OCI-LY1 (cell line): ENCODE results near the gene SCN1B.

Source experiments
- H2AFZ ChIP-seq: fragments of 200-600 bp; sonication (generic), shearing (Covaris generic); 2 replicates; pipeline ENCODE4 v1.6.0; 2014; ENCODE audit warnings: antibody characterized with exemption, mild to moderate bottlenecking, low read length
- H3F3A ChIP-seq: fragments of 200-600 bp; sonication (generic), shearing (Covaris generic); 2 replicates; pipeline ENCODE4 v1.6.0; 2014; ENCODE audit warnings: mild to moderate bottlenecking, antibody characterized with exemption, low read length, moderate library complexity; ENCODE audit not compliant: insufficient read depth
- H3K27ac ChIP-seq: fragments of 200-600 bp; sonication (generic); 2 replicates; pipeline ENCODE4 v1.5.1; 2014; ENCODE audit warnings: low read length, mixed run types, mild to moderate bottlenecking, low read depth; ENCODE audit not compliant: poor library complexity, severe bottlenecking
- H3K27me3 ChIP-seq: fragments of 200-600 bp; sonication (generic); 2 replicates; pipeline ENCODE4 v1.6.0; 2014; ENCODE audit warnings: antibody characterized with exemption, mild to moderate bottlenecking, low read length, moderate library complexity; ENCODE audit not compliant: insufficient read depth
- H3K36me3 ChIP-seq: fragments of 200-600 bp; sonication (generic); 2 replicates; pipeline ENCODE4 v1.6.1; 2014; ENCODE audit warnings: mild to moderate bottlenecking, antibody characterized with exemption, low read length, moderate library complexity, mixed read lengths; ENCODE audit not compliant: insufficient read depth
- H3K4me1 ChIP-seq: fragments of 200-600 bp; sonication (generic); 2 replicates; pipeline ENCODE4 v1.5.1; 2014; ENCODE audit warnings: mild to moderate bottlenecking, low read length, moderate library complexity; ENCODE audit not compliant: insufficient read depth, severe bottlenecking
- H3K4me2 ChIP-seq: fragments of 200-600 bp; sonication (generic), shearing (Covaris generic); 2 replicates; pipeline ENCODE4 v1.6.1; 2014; ENCODE audit warnings: low read length
- H3K4me3 ChIP-seq: fragments of 200-600 bp; sonication (generic); 2 replicates; pipeline ENCODE4 v1.5.1; 2014; ENCODE audit warnings: low read length, low read depth, mild to moderate bottlenecking, mixed read lengths; ENCODE audit not compliant: poor library complexity, severe bottlenecking
- H3K79me2 ChIP-seq: fragments of 200-600 bp; shearing (Covaris generic); 2 replicates; pipeline ENCODE4 v1.6.1; 2016; ENCODE audit warnings: mixed run types, low read length, mixed read lengths; ENCODE audit not compliant: insufficient read depth
- H3K9ac ChIP-seq: fragments of 200-600 bp; sonication (generic), shearing (Covaris generic); 2 replicates; pipeline ENCODE4 v1.6.1; 2014; ENCODE audit warnings: mild to moderate bottlenecking, low read length, mixed read lengths
- H3K9me2 ChIP-seq: fragments of 200-600 bp; sonication (generic), shearing (Covaris generic); 2 replicates; pipeline ENCODE4 v1.6.1; 2014; ENCODE audit warnings: low read depth, mild to moderate bottlenecking, low read length, mixed read lengths
- H3K9me3 ChIP-seq: fragments of 200-600 bp; shearing (Covaris generic); 2 replicates; pipeline ENCODE4 v1.6.1; 2014; ENCODE audit warnings: low read length, mixed read lengths
- H4K20me1 ChIP-seq: fragments of 200-600 bp; sonication (generic), shearing (Covaris generic); 2 replicates; pipeline ENCODE4 v1.6.0; 2016; ENCODE audit warnings: mild to moderate bottlenecking, low read length; ENCODE audit not compliant: insufficient read depth
- EZH2 ChIP-seq: fragments of 200-600 bp; sonication (generic), shearing (Covaris generic); IDR thresholded peaks from 2 replicates; pipeline ENCODE4 v1.8.0; 2017; ENCODE audit warnings: borderline replicate concordance, mixed run types, mild to moderate bottlenecking, antibody characterized with exemption, low read length, moderate library complexity, mixed read lengths
- TF ChIP-seq, protein P1 (sequence below): fragments of 200-600 bp; sonication (generic), shearing (Covaris generic); IDR thresholded peaks from 2 replicates; pipeline ENCODE4 v1.5.1; 2017; ENCODE audit warnings: mild to moderate bottlenecking, antibody characterized with exemption, low read length, moderate library complexity, mixed read lengths

The SCN1B gene

GRCh38 chr19:35085947-35086346 lies 55.7 kb downstream of the SCN1B start:
- Histone ChIP-seq H3K79me2 (no peaks in the 10 kb centered on the region), H3K27me3 (no peaks in the 10 kb centered on the region), H4K20me1 (no peaks in the 10 kb centered on the region), H3F3A (no peaks in the 10 kb centered on the region), H3K4me1 (peaks cover 31% of the 10 kb centered on the region), H3K27ac (peak overlapping the region; percentile 81), H3K36me3 (no peaks in the 10 kb centered on the region), H3K9me3 (no peaks in the 10 kb centered on the region), H3K9me2 (no peaks in the 10 kb centered on the region), H3K4me3 (no peak overlapping the region), H2AFZ (no peak overlapping the region), H3K4me2 (peak overlapping the region; percentile 20), H3K9ac (peak overlapping the region; percentile 30; the same call in 1 of the 2 replicates)
- no peak for TF ChIP-seq EZH2
- TF ChIP-seq, protein P1, sequence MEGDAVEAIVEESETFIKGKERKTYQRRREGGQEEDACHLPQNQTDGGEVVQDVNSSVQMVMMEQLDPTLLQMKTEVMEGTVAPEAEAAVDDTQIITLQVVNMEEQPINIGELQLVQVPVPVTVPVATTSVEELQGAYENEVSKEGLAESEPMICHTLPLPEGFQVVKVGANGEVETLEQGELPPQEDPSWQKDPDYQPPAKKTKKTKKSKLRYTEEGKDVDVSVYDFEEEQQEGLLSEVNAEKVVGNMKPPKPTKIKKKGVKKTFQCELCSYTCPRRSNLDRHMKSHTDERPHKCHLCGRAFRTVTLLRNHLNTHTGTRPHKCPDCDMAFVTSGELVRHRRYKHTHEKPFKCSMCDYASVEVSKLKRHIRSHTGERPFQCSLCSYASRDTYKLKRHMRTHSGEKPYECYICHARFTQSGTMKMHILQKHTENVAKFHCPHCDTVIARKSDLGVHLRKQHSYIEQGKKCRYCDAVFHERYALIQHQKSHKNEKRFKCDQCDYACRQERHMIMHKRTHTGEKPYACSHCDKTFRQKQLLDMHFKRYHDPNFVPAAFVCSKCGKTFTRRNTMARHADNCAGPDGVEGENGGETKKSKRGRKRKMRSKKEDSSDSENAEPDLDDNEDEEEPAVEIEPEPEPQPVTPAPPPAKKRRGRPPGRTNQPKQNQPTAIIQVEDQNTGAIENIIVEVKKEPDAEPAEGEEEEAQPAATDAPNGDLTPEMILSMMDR: no peak

DNA sequence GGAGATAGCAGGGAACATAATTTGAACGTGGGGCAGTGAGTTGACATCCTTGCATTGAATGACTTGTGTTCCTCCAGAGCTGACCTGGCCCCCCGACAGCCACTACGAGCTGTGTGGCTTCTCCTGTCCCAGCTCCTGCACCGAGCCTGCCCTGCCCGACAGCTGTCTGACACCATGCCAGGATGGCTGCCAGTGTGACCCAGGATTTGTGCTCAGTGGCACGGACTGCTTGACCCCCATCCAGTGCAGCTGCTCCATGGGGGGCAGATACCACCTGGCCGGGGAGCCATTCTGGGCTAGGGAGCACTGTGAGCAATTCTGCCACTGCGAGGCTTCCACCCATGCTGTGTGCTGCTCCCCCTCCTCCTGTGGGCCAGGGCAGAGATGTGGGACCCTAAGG lies 56.2 kb downstream of the SCN1B start:
- Histone ChIP-seq H3K9me3 (no peaks in the 10 kb centered on the region), H3K9ac (no peak overlapping the region), H3K79me2 (no peaks in the 10 kb centered on the region), H3K4me1 (peaks cover 32% of the 10 kb centered on the region), H3K27ac (peak overlapping the region; percentile 81), H4K20me1 (no peaks in the 10 kb centered on the region), H2AFZ (no peak overlapping the region), H3K9me2 (no peaks in the 10 kb centered on the region), H3K27me3 (no peaks in the 10 kb centered on the region), H3K4me3 (no peak overlapping the region), H3K36me3 (no peaks in the 10 kb centered on the region), H3K4me2 (peak overlapping the region; percentile 20; the same call in 1 of the 2 replicates), H3F3A (no peaks in the 10 kb centered on the region)
- TF ChIP-seq, protein P1: no peak
- no peak for TF ChIP-seq EZH2

GRCh38 chr19:35087393-35087792 lies 57.1 kb downstream of the SCN1B start:
- Histone ChIP-seq H3K27ac (no peak overlapping the region), H3K4me3 (no peak overlapping the region), H2AFZ (no peak overlapping the region), H3K36me3 (no peaks in the 10 kb centered on the region), H3K79me2 (no peaks in the 10 kb centered on the region), H3F3A (no peaks in the 10 kb centered on the region), H3K4me1 (peaks cover 32% of the 10 kb centered on the region), H3K9me2 (no peaks in the 10 kb centered on the region), H3K4me2 (no peak overlapping the region), H3K9me3 (no peaks in the 10 kb centered on the region), H4K20me1 (no peaks in the 10 kb centered on the region), H3K27me3 (no peaks in the 10 kb centered on the region), H3K9ac (no peak overlapping the region)
- TF ChIP-seq, protein P1: no peak
- no peak for TF ChIP-seq EZH2
